Stimulated activated CD8-positive, alpha-beta memory T cell treated with anti-CD3 and anti-CD28 coated beads, Interleukin-7, amount 100 ng/mL, for 48 hours (primary cell): ENCODE data around the gene CD38.
"Not testable (repeated sequence)": the region's sequence is repeated elsewhere in the genome, so short reads cannot be mapped to it uniquely, and the experiment has no call there.

Source experiments
- DNase-seq, 2 donors: peaks; one replicate each; pipeline ENCODE4 v3.0.0-alpha.2; 2020; ENCODE audit warnings: low read depth in 1 of 2; ENCODE audit errors: extremely low read depth in 1 of 2

The CD38 gene

DNA sequence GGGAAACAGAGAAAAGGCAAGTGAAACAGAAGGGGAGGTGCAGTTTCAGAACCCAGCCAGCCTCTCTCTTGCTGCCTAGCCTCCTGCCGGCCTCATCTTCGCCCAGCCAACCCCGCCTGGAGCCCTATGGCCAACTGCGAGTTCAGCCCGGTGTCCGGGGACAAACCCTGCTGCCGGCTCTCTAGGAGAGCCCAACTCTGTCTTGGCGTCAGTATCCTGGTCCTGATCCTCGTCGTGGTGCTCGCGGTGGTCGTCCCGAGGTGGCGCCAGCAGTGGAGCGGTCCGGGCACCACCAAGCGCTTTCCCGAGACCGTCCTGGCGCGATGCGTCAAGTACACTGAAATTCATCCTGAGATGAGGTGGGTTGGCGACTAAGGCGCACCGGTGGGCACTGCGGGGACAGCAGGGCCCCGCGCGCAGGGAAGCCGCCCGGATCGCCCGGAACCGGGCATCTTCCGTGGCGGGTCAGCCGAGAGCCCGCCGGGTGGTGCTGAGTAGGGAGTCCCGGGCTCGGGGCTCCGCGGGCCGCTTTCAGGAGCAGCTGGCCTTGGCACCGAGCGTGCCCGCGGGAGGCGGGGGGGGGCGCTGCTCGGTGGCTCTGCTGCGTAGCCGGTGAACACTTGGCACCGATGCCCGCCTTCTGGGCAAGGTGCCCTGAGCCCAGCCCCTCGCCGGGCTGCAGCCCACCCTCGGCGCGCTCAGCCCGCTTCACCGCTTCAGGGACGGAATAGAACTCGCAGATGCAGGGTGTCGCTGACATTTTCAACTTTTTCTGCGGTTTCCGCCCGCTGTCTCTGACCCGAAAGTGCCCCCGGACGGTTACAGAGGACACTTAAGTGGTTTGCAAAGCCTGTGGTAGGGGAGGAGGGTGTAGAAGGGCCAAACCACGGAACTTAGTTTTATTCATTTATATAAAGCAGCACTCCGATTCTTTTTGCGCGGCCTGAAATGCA is at the start of gene CD38:
CD38 (plus strand) TSS at position 40 of the 953 bp plus-strand sequence; CDS start at position 127, 87 bp downstream.
- DNase-seq: peak; percentile 33 to 52

DNA sequence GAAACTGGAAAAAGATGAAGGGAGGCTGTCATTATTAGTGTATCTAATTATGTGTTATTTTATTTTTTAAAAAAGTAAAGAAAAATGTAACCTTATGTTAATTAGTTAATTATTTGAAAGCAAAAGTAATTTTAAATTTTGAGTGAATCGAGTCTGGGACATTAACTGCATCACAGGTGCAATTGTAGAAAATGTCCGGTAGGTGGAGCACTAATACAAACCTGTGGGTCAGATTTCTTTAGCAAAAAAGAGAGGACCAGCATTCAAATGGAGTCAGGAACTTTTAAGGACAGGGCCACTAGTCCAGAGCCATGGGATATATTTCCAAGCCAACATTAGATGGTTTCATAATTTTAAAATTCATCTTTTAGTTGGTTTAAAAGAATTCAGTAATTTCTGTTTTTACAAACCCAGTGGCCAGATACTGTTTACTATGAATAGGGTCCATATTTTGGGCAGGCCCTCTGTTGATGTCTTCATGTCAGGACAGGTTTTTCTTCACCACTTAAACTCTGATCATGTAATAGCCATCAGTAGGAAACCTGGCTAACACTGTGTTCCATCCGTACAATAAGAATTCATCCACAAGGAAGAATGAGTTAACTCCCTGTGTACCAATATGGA is 48.1 kb upstream of the CD38 start:
- no peak for DNase-seq

DNA sequence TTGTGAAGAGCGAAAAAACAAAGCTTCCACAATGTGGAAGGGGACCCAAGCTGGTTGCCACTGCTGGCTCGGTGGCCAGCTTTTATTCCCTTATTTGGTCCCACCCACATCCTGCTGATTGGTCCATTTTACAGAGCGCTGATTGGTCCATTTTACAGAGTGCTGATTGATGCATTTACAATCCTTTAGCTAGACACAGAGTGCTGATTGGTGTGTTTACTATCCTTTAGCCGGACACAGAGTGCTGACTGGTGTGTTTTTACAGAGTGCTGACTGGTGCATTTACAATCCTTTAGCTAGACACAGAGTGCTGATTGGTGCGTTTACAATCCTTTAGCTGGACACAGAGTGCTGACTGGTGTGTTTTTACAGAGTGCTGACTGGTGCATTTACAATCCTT is 45.1 kb upstream of the CD38 start:
- DNase-seq: not testable (repeated sequence)

DNA sequence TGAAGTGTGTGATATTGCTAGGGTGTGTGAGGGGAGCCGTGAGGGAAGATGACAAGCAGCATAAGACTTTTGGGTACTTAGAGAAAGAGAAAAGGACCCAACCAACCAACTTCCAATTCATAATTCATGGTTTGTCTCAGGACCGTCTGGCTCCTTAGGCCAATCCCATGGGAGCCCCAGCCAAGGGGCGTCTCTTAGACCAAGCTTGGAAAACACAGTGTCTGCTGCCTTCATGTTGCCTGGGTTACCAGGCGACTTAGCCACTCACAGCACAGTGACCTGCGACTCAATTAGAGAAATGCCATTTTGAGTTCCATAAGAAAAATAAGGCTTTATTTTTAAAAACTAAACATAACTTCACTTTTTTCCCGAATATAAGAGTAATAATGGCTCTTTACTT is 42.6 kb upstream of the CD38 start:
- no peak for DNase-seq

DNA sequence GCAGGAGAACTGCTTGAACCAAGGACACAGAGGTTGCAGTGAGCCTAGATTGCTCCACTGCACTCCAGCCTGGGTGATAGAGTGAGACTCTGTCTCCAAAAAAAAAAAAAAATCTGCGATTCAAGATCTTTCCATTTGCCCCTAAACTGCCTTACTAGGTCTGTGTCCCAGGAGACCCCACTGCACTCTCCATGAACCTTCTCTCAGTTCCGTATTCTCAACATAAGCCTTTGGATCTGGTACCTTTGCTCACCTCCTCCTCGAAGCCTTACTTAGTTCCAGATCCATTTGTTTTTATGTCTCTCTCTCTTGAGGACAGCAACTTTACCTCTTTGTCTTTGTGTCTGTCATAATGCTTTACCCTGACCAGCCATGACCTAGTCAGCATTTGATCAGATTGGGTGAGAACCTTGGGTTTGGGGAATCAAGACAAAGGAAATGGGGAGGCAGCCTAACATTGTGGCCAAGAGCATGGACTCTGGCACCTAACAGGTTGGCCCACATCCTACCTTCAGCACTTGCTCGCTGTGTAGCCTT is 41.5 kb upstream of the CD38 start:
- no peak for DNase-seq

DNA sequence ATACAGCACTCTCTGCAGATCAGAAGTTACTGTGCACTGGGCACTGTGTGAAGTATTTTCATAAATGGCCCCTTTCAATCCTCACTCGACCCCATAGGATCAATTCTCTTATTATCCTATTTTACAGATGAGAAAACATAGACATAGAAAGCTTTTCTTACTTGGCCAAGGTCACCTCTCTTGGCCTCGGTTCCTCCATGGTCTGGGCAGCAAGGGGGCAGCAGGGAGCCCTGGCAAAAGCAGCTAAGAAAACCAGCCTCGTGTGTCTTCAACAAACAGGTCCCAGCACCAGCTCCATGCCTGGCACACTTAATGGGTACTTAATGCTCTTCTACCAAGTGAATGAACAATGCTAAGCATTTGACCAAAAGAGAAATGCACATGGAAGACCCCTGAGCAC is 40.9 kb upstream of the CD38 start:
- no peak for DNase-seq

DNA sequence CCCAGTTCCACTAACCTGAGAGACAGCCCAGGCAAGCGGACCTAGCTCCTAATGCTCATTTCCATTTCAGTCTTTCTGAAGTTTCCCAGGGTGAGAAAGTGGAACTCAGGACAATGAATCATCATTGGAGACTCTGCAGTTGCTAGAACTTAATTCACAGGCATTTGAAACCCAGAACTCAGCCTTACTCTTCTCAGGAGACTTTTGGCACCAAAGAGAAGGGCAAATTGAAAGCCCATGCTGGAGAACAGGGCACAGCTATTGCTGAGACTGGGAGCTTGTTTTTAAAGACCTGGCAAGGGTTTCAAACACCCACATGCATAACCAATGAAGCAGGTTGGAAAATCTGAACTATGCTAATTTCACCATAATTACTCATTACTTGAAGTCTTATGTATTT is 39.3 kb upstream of the CD38 start:
- no peak for DNase-seq

DNA sequence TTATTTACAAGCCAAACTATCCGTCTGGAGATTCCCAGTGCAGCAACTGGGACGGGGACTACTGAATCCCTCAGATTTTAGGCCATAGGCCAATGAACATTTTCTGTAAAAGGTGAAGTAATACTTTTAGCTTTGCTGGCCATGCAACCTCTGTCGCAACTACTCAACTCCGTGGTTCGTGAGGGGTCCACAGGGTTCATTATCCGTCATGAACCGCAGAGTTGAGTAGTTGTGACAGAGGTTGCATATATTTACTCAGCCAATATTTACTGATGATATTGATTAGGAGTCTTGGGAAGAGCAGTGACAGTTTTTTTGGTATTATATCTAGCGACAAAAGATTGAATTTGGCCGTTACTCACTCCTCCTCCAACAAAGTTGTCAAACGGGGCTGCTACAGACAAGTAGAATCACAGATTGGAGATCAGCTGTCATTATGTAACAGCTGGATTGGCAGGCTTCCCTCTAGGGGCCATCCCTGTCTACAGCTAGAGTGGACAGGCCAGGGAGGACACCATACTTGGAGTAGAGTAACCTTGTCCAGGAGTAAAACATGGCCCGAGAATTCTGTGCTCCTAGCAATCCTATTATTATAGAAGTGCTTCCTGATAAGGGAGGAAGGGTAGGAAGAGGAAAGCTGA is 37.2 kb upstream of the CD38 start:
- DNase-seq: no peak

DNA sequence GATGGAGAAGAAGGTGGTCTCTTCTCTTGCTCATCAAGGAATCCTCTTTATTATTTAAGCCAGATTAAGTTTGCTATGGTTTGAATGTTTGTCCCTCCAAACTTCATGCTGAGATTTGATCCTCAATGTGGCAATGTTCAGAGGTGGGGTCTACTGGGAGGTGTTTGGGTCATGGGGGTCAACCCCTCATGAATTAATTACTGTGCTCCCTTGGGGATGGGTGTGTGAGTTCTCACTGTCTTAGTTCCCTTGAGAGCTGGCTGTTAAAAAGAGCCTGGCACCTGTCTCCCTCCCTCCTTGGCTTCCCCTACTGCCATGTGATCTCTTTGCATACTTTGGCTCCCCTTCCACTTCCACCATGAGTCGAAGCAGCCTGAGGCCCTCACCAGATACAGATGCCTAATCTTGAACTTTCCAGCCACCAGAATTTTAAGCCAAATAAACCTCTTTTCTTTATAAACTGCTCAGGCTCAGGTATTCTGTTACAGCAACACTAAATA is 36.0 kb upstream of the CD38 start:
- no peak for DNase-seq

DNA sequence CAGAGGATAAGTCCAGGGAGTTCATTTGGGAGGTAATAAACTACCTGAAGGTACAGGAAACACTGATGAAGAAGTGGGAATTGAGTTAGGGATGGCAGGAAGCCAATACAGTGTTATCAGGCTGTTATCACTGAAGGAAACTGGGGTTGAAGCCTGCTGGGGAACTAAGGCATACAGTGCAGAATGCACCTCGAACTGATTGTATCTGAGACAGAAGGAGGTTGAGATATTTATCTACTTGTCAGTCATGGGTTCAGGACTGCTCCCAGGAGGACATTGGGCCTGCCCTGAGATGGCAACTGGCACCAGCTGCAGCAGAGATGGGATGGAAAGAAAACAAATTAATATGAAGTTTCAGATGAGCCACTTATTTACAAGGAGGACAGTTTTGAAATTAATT is 35.5 kb upstream of the CD38 start:
- no peak for DNase-seq

DNA sequence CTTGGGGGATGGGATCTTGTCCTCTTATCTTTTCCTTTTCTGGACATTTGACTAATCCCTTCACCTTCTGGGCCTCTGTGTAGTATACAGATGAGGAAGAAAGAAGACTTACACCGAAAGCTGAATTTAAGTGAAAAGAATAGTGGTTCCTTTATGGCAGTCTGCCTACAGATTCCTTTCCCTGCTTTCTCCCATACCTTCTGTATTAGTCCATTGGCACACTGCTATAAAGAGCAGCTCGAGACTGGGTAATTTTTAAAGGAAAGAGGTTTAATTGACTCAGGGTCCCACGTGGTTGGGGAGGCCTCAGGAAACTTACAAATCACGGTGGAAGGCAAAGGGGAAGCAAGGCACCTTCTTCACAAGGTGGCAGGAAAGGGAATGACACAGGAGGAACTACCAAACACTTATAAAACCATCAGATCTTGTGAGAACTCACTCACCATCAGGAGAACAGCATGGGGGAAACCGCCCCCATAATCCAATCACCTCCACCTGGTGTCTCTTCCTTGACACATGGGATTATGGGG is 34.0 kb upstream of the CD38 start:
- DNase-seq: no peak

DNA sequence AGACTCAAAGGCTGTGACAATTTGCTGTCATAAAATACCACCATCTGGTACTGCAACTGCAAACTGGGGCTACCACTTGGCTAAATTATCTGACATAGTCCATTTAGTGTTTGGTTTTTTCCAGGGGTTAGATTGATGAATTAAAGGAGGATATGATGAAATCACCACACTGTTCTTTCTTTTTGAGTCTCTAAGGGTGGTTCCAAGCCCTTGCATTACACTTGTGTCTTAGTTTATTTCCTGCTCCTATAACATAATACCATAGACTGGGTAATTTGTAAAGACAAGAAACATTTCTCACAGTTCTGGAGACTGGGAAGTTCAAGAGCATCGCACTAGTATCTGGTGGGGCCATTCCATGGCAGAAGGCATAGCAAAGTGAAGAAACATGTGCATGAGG is 32.0 kb upstream of the CD38 start:
- no peak for DNase-seq

DNA sequence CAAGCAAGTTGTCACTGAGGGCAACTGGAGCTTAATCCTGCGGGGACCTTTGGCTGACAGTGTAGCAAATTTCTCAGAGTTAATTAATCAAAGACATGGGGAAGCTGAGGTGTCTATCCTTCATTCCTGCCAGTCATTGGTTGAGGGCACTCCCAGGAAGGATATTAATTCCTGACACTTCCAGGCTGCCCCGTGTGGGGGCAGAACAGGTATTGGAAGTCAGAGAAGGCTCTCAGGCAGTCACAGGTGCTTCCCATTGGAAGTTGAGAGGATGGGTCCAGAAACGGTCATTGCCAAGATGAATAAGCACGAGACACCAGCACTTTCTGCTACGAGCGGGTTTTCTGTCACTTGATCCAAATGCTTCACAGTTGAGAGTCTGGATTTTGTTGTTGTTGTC is 29.1 kb upstream of the CD38 start:
- no peak for DNase-seq

DNA sequence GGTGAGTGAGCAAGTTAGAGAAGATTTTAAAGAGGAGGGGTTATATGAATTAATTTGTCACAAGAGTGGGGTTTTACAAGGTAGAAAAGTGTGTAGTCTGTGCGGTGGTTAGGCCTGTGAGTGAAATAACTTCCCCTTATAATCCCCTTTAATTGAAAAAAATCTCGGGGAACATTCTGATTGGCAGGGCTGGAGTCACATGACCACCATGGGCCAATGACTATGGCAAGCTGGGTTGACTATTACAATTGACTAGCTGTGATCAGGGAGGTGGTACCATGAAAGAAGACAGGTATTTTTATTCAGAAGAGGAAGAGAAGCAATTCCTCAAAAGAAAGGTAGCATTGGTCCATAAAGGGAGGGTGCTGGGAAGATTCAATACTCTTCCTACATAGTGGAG is 27.0 kb upstream of the CD38 start:
- DNase-seq: no peak

DNA sequence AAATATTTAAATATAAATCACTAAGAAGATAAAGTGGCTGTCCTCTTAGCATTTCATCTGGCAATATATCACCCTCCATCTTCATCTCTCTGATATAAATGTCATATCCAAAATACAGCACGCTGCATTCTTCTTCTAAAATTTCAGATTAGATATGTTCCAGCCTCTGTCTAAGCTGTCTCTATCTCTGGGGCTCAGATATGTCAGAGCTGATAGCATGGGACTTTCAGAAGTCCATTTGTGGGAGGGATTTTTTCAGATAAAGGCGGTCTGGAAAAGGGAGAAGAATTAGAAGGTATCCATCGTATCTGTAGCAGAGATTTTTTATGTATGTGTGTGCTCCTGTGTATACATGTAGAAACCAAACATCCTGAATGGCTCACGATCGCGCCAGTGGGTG is 25.0 kb upstream of the CD38 start:
- no peak for DNase-seq

DNA sequence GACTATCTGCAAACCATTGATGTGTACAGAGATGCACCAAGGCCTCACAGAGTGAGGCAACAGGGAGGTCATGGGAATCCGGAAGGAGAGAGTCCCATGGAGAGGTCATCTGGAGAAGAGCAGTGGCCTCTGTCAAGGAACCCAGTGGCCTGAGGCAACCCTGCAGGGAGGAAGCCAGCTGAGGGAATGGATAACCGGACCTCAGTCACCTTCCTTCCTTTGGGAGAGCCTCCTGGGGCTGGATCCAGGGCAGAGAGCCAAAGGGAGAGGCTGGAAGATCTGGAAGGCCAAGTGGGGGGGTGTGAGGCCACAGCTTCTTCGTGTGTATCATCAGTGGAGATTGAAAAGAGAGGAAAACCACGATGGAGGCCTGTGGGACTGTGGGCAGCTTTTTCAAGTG is 24.3 kb upstream of the CD38 start:
- no peak for DNase-seq

DNA sequence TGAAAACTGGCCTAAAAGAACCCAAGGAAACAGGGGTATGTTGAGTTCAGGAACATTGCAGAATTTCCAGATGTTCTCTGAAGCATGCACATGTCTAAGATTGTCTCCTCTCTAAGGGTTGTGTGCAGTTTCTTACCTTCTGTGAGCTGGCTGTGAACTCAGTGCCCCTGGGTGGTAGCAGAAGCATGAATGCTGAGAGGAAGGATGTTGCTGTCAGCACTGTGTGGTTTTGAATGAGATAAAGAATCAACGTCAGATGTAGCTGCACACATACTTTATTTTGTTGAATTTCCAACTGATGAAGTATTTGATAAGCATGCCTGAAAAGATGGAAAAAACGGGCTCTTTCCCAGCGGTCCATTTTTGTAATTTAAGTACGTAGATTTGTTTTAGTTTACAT is 23.8 kb upstream of the CD38 start:
- peak in 1 of 2 donors; percentile 38 for DNase-seq

DNA sequence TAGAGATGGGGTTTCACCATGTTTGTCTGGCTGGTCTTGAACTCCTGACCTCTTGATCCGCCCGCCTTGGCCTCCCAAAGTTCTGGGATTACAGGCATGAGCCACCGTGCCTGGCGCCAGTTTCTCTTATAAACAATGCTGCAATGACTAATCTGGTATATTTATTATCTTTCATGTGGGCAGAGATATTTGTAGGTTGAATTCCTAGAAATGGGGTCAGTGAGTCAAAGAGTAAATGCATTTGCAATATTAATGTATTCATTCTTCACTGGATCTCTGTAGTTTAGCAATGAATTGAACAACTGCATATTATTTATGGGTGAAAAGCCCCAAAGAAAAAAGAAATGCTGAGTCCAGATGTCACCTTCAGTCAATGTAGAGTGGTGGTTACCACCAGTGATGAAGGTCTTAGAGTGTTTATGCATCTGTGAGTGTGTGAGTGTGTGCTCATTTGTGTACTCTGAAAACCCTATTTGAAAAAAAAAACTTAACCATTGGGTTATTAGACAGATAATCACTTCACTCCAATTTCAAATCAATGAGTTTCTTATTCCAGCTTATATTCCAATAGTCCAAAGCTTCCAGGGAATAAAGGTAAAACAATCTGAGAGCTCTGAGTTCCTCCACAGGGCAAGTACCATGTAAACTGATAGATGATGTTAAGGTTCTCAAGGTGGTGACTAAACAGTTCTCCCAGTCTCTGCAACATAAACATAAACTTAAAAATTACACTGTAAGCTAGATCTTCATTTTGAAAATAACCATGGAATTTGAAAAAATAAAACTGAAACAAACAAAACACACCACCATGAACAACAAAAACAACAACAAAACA is 22.6 kb upstream of the CD38 start:
- no peak for DNase-seq

DNA sequence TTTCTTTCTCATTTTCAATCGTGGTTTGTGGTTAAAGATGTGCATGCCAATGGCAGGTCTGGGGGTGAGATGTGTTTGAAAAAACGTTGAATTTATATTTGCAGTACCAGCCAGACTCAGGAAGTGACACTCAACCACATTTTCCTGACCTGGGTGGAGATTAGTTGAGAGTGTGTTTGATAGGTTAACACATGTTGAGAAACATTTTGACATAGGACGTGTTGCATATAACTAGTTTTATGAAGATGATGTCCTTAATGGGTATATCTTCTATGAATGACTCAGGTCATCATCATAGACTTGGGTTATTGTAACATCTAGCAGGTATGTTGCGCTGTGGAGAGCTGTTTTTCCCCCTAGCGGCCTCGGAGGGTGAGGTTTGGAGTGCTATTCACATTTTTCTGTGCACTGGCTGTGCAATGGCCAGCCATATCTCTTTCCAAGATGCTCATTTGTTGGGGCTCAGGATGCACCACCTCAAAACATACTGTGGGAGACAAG is 21.7 kb upstream of the CD38 start:
- DNase-seq: peak; percentile 53 to 72

DNA sequence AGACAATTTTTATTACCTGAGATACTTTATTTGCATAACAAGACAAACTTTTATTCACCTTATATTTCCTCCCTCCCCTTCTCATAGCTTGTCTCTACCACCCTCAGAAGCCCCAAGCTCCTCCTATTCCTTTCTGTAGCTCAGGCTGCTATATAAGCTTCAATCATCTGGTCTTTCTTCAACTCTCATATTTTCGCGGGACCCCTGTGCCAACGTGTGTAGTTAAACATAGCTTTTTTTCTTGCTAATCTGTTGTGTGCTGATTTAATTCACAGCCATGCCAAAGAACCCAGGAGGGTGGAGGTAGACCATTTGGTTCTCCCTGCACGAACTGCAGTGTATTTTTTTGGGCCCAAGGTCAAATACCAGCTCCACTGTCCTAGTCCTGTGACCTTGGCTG is 21.1 kb upstream of the CD38 start:
- DNase-seq: no peak
